Articular chondrocyte of knee joint (primary cell): ENCODE measurements around the gene GPR142. TPM values are rescaled to one million over a fixed set of nuclear protein-coding genes. Genes with fewer than 3 reads are reported as not detected.

Experiments used
- small RNA-seq: library from RNA; depleted of rRNA; stranded (forward); fragments of <200 nt; gene quantifications from one replicate; pipeline ENCODE3, GENCODE V24; 2012
- total RNA-seq: library from RNA; depleted of rRNA; stranded (reverse); fragments of >200 nt; gene quantifications from 2 replicates; pipeline ENCODE4 v1.2.3, GENCODE V29; 2012

The GPR142 gene, protein sequence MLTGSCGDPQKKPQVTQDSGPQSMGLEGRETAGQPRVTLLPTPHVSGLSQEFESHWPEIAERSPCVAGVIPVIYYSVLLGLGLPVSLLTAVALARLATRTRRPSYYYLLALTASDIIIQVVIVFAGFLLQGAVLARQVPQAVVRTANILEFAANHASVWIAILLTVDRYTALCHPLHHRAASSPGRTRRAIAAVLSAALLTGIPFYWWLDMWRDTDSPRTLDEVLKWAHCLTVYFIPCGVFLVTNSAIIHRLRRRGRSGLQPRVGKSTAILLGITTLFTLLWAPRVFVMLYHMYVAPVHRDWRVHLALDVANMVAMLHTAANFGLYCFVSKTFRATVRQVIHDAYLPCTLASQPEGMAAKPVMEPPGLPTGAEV
- total RNA-seq = not detected in 2 replicates

DNA sequence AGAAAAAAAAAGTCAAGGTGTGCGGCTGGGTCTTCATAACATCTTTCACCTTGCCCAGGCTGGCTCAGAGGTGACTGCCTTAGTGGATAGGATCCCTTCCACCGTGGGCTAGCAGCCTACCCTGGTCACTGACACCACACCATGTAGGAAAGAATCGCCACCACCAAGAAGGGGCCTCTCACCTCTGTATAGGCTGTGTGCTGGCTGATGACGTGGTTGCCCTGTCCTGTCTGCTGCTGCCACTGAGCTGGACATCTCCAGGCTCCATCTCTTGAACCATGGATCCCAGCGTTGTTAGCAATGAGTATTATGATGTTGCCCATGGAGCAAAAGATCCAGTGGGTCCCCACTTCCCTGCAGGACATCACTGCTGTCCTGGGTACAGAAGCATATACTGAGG is at the start of gene GPR142:
GPR142 (plus strand) TSS at position 301 of the 400 bp plus-strand sequence. CDS start 2,035 bp downstream, outside the sequence.

DNA sequence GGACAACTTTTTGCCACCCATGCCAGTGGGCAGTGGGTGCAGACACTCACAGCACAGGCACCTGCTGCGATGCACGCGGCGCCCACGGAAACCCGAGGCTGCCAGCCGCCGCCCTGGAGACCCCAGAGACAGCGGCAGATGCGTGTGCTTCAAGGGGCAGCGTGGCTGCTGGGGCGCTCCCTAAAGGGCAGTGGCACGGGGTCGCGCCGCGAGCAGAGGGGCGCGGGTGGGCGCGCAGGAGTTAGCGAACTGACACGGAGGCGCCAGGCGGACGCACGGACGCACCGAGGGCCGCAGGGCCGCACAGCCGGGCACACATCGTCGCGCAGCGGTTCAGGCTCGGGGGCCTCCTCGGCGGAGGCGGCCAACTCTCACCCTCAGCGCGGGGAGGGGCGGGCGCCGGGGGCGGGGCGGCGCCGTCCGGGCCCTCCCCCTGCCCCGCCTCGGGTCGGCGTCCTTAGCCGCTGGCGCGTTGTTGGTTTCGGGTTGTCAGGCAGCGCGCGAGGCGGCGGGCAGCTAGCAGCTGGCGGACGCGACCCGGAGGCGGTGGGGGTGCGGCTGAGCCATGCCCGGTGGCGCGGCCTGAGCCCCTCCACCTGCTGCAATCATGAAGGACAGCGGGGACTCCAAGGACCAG is 41.4 kb upstream of the GPR142 start, which contains the start of gene KIF19:
KIF19 (plus strand) TSS at position 484 of the 637 bp plus-strand sequence; CDS start at position 608, 124 bp downstream.

DNA sequence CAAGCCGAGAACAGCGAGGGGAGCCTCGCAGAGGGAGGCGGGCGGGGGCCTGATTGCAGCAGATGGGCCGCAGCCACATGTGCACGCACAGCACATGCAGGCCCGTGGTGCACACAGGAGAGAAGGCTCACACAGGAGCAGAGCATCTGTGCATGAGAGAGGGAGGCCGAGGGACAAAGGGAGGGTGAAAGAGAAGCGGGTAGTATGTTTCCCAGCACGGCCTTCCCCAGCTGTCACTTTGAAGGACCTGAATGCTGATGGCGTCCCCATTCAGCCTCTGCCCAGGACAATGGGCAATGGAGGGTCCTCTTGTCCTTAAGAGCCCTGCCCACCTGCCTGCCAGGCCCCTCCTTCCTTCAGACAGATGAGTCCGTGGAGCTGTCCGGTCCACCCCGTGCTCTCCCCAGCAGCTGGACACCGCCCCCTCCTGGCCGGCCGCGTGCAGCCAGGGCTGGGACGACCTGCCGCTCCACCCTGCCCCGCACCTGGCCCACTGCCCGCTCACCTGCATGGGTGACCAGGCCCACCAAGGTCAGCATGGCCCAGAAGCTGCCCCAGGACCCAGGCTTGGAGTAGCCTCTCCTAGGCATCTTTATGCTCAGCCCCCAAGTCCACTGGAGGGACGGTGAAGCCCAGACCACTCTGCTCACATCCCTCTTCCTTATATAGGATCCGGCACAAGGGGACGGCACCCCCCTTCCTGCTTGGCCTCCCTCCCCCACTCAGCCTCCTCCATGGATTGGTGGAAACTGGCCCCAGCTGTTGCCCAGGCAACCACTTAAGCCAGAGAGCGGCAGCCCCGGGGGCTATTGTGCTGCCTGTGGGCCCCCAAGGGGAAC is 5.9 kb upstream of the GPR142 start, which contains the start of gene BTBD17:
BTBD17 (minus strand) TSS at position 639 of the 839 bp plus-strand sequence; CDS start at position 590, 49 bp downstream.

Small RNAs within 50 kb of the gene (small RNA-seq; reads per million reads assigned to genes)
- gene RNA5SP448 = not detected

Other genes with a start within 250 kb of the GPR142 start
- gene RPL38, start 163.8 kb upstream of the GPR142 start, total RNA-seq = 224 and 591 TPM in 2 replicates
- gene TTYH2, start 153.9 kb upstream of the GPR142 start, total RNA-seq = 1.3 and 1.8 TPM in 2 replicates
- gene DNAI2, start 93.3 kb upstream of the GPR142 start, total RNA-seq = not detected in 2 replicates
- gene KIF19, start 41.3 kb upstream of the GPR142 start, total RNA-seq = 0.11 TPM in 1 of 2 replicates, not detected in the other
- gene BTBD17, start 5.6 kb upstream of the GPR142 start, total RNA-seq = not detected in 2 replicates
- 17.1 and 20.1 TPM in 2 replicates for gene GPRC5C, start 64.6 kb downstream of the GPR142 start, total RNA-seq
- not detected in 2 replicates for gene CD300A, start 99.1 kb downstream of the GPR142 start, total RNA-seq
- gene CD300LB, start 164.0 kb downstream of the GPR142 start, total RNA-seq = not detected in 2 replicates
- 0.91 and 1.1 TPM in 2 replicates for gene CD300C, start 178.6 kb downstream of the GPR142 start, total RNA-seq
- gene CD300H, start 200.0 kb downstream of the GPR142 start, total RNA-seq = not detected in 2 replicates
- not detected in 2 replicates for gene CD300LD, start 224.8 kb downstream of the GPR142 start, total RNA-seq